Cardiac fibroblast (primary cell): ENCODE results near the gene NOL7.

Source experiments
- DNase-seq, 2 donors: peaks; one replicate each; pipeline versions ENCODE4 v3.0.0 to v3.0.0-alpha.2; 2010; ENCODE audit warnings: low read depth in 2 of 2
- H3K4me3 ChIP-seq, 2 donors: replicated peaks in 1 of 2; 1 replicate in 1 of 2; 2 replicates in 1 of 2; pipeline ENCODE4 v1.5.1; 2011; ENCODE audit warnings: low read depth in 2 of 2, low read length in 2 of 2, mild to moderate bottlenecking in 2 of 2, moderate library complexity in 1 of 2
- TF ChIP-seq, protein P1 (sequence below): IDR thresholded peaks from one replicate; pipeline ENCODE4 v1.5.1; 2011; ENCODE audit warnings: low read depth, mild to moderate bottlenecking, low read length, inconsistent platforms

The NOL7 gene

DNA sequence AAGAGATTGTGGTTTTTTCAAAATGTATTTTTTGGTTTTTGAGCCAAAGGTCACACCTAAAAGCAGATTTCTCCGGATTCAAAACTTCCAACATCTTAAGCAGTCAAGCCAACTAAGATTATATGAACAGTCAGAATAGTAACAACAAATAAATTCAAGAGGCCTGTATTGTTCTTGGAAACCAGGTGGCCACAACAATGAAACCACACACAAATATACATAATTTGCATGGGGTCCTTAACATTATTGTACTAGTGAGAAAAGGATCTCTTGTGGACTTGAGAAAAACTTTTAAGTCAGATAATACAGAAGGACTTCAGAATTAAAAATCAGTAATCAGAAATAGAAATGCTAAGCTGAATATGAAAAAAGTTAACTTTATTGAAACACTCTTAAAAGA, 40.6 kb downstream of the NOL7 start:
- TF ChIP-seq, protein P1, sequence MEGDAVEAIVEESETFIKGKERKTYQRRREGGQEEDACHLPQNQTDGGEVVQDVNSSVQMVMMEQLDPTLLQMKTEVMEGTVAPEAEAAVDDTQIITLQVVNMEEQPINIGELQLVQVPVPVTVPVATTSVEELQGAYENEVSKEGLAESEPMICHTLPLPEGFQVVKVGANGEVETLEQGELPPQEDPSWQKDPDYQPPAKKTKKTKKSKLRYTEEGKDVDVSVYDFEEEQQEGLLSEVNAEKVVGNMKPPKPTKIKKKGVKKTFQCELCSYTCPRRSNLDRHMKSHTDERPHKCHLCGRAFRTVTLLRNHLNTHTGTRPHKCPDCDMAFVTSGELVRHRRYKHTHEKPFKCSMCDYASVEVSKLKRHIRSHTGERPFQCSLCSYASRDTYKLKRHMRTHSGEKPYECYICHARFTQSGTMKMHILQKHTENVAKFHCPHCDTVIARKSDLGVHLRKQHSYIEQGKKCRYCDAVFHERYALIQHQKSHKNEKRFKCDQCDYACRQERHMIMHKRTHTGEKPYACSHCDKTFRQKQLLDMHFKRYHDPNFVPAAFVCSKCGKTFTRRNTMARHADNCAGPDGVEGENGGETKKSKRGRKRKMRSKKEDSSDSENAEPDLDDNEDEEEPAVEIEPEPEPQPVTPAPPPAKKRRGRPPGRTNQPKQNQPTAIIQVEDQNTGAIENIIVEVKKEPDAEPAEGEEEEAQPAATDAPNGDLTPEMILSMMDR: no peak
- no peak for DNase-seq

DNA sequence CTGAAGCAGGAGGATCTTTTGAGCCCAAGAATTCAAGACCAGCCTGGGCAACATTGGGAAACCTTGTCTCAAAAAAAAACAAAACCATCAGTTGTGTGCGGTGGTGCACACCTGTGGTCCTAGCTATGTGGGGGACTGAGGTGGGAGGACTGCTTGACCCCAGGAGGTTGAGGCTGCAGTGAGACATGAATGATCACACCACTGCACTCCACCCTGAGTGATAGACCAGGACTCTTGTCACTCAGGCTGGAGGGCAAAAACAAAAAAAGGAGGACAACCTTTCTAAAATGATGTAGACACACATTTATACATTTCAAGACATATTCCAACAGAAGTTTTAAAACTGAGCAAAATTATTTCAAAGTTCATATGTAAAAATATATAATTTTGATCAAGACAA, 45.1 kb downstream of the NOL7 start:
- no peak for DNase-seq
- TF ChIP-seq, protein P1: no peak
- H3K4me3 ChIP-seq: no peak overlapping the region

More for the DNA sequence above, 40.6 kb downstream of the NOL7 start:
- H3K4me3 ChIP-seq: no peak overlapping the region

DNA sequence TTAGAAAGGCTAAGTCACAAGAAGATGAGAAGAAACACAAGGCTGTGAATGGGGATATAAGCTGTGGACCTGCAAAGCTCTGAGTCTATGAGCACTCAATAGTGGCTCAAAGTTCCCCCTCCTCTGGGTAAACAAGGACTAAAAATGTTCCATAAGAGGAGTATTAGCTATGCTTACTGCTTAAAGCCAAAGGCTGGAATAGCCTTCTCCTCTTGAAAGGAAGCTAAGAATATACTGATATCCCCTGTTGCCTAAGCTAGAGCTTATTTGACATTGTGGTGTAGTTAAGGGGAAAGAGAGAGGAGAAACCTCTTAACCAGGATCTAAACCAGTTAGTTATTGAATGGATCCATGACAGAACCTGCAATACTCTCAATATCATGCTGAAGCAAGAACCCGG, 45.8 kb downstream of the NOL7 start:
- no peak for DNase-seq
- H3K4me3 ChIP-seq: no peak overlapping the region
- TF ChIP-seq, protein P1: no peak

DNA sequence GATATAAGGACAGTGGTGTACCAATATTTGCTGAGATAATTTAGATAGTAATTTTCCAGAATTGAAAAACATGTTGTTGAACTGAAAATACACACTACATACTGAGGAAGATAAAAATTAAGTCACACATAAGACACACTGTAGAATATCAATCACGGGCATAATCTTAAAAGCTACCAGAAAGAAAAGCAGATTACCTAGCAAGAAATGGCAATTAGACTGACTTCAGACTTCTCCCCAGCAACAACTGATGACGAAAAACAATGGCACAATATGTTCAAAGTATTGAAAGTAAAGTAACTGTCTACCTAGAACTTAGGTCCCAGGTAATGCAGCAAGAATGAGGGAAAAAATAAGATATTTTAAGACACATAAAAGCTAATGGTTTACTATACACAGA, 46.5 kb downstream of the NOL7 start:
- no peak overlapping the region for H3K4me3 ChIP-seq
- no peak for DNase-seq
- TF ChIP-seq, protein P1: no peak

DNA sequence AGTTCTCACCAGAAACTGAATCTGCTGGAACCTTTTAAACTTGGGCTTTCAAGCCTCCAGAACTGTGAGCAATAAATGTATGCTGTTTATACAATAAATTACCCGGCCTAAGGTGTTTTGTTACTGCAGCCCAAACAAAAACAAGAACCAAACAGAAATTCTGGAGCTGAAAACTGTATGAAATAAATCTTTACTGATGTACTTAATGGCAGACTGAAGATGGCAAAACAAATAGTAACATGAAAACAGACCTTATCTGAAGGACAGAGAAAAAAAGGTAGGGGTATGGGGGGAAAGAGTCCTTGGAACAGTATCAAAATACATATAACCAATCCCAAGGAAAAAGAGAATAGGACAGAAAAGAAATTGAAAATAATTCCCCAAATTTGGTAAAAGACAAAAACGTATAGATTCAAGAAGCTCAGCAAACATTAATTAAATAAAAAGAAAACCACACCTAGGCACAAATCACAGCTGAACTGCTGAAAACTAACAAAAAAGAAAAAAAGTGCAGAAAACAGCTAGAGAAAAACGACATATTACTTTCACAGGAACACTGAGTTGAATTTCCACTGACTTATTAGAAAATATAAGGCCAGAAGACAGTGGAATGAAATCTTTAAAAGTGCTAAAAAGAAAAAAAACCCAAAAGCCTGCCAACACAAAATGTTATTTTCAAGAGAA, 47.7 kb downstream of the NOL7 start:
- no peak for DNase-seq
- no peak overlapping the region for H3K4me3 ChIP-seq
- TF ChIP-seq, protein P1: no peak

DNA sequence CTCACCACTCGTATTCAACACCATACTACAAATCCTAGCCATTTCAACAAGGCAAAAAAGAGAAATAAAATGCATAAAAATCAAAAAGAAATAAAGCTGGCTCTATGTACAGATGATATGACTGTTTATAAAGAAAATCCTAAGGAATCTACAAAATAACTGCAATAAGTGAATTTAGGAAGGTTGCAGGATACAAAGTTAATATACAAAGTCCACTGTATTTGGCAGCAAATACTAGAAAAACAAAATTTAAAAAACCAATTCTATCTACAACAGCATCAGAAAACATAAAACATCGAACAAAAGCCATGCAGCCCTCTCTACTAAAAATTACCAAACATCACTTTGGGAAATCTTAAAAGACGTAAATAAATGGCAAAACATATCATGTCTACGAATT, 48.9 kb downstream of the NOL7 start:
- TF ChIP-seq, protein P1: no peak
- DNase-seq: no peak
- no peak overlapping the region for H3K4me3 ChIP-seq
